Type B pancreatic cell (in vitro differentiated cells): ENCODE data around the gene RERE. TPM values are rescaled to one million over a fixed set of nuclear protein-coding genes. Genes with fewer than 3 reads are reported as not detected.

Source experiments
- DNase-seq: peaks from one replicate; pipeline ENCODE4 v3.0.0; 2021; ENCODE audit warnings: mixed read lengths; ENCODE audit not compliant: unreplicated experiment; ENCODE audit errors: extremely low spot score
- H3K27ac Mint-ChIP-seq: 2 replicates; pipeline ENCODE4 v1.8.0; 2021; ENCODE audit warnings: mild to moderate bottlenecking, mixed read lengths
- H3K27me3 Mint-ChIP-seq: 2 replicates; pipeline ENCODE4 v1.8.0; 2021; ENCODE audit warnings: mixed read lengths
- H3K36me3 Mint-ChIP-seq: 2 replicates; pipeline ENCODE4 v1.8.0; 2021; ENCODE audit warnings: mixed read lengths
- H3K4me1 Mint-ChIP-seq: one replicate; pipeline ENCODE4 v1.8.0; 2021; ENCODE audit warnings: mixed read lengths; ENCODE audit not compliant: unreplicated experiment
- H3K4me3 Mint-ChIP-seq: 2 replicates; pipeline ENCODE4 v1.8.0; 2021; ENCODE audit warnings: mild to moderate bottlenecking, mixed read lengths
- H3K9me3 Mint-ChIP-seq: 2 replicates; pipeline ENCODE4 v1.8.0; 2021; ENCODE audit warnings: mixed read lengths
- CTCF ChIP-seq: fragments of 200-600 bp; sonication (generic); conservative IDR thresholded peaks from 2 replicates; pipeline ENCODE4 v1.5.0; 2021; ENCODE audit warnings: antibody characterized with exemption, mild to moderate bottlenecking
- total RNA-seq: library from RNA; stranded (reverse); gene quantifications from 2 replicates; pipeline ENCODE4 v1.2.1, GENCODE V29; 2021; ENCODE audit warnings: low replicate concordance

RERE gene
- total RNA-seq, 1 donor from 2014 or later: 141 TPM

GRCh38 chr1:8651962-8652361 lies 165.5 kb downstream of the RERE start:
- Mint-ChIP-seq H3K27me3 (no peaks in the 10 kb centered on the region), H3K27ac (peak overlapping the region; percentile 75), H3K4me1 (peaks cover 47% of the 10 kb centered on the region), H3K4me3 (no peak overlapping the region), H3K36me3 (peaks cover 33% of the 10 kb centered on the region), H3K9me3 (no peaks in the 10 kb centered on the region)
- DNase-seq: no peak
- TF ChIP-seq CTCF: no peak

GRCh38 chr1:8651236-8651890 lies 166.1 kb downstream of the RERE start:
- no peak for TF ChIP-seq CTCF
- Mint-ChIP-seq H3K27ac (no peak overlapping the region), H3K9me3 (no peaks in the 10 kb centered on the region), H3K27me3 (no peaks in the 10 kb centered on the region), H3K36me3 (peaks cover 33% of the 10 kb centered on the region), H3K4me1 (peaks cover 47% of the 10 kb centered on the region), H3K4me3 (no peak overlapping the region)
- DNase-seq: no peak

GRCh38 chr1:8649875-8650274 lies 167.6 kb downstream of the RERE start:
- H3K9me3 Mint-ChIP-seq: no peaks in the 10 kb centered on the region
- peaks cover 29% of the 10 kb centered on the region for H3K36me3 Mint-ChIP-seq

GRCh38 chr1:8649027-8649426 lies 168.4 kb downstream of the RERE start:
- peaks cover 46% of the 10 kb centered on the region for H3K4me1 Mint-ChIP-seq
- peaks cover 26% of the 10 kb centered on the region for H3K36me3 Mint-ChIP-seq
- H3K27me3 Mint-ChIP-seq: no peaks in the 10 kb centered on the region
- H3K27ac Mint-ChIP-seq: peak overlapping the region; percentile 39
- no peaks in the 10 kb centered on the region for H3K9me3 Mint-ChIP-seq
- TF ChIP-seq CTCF: no peak
- no peak for DNase-seq
- no peak overlapping the region for H3K4me3 Mint-ChIP-seq

More at GRCh38 chr1:8649875-8650274, 167.6 kb downstream of the RERE start:
- Mint-ChIP-seq H3K4me1 (peaks cover 45% of the 10 kb centered on the region), H3K27ac (no peak overlapping the region), H3K27me3 (no peaks in the 10 kb centered on the region), H3K4me3 (no peak overlapping the region)
- no peak for DNase-seq
- TF ChIP-seq CTCF: no peak

- no peak for TF ChIP-seq CTCF
- Mint-ChIP-seq H3K9me3 (no peaks in the 10 kb centered on the region), H3K27me3 (no peaks in the 10 kb centered on the region), H3K27ac (no peak overlapping the region), H3K36me3 (peaks cover 12% of the 10 kb centered on the region), H3K4me1 (peaks cover 32% of the 10 kb centered on the region), H3K4me3 (no peak overlapping the region)
- DNase-seq: no peak
Measured at GRCh38 chr1:8646996-8647395, 170.4 kb downstream of the RERE start.
